HEK293 (cell line): ENCODE results near the gene ELOVL1.
"Not testable (repeated sequence)": the region's sequence is repeated elsewhere in the genome, so short reads cannot be mapped to it uniquely, and the experiment has no call there.

ENCODE experiments used
- CTCF ChIA-PET: fragments of 350-600 bp; formaldehyde crosslinking; extraction: SDS; loops from one replicate; lab custom pipeline; 2021; ENCODE audit warnings: antibody characterized with exemption; lab: Yijun Ruan, JAX
- POLR2A ChIA-PET: fragments of 300-600 bp; formaldehyde crosslinking; extraction: SDS; loops from one replicate; lab custom pipeline; 2020; ENCODE audit warnings: antibody characterized with exemption, inconsistent platforms; lab: Yijun Ruan, JAX
- H3K27ac ChIP-seq: fragments of 200-500 bp; sonication (Bioruptor generic); 2 replicates; pipeline ENCODE4 v1.5.1; 2014; ENCODE audit warnings: low read depth, low read length, control low read depth, inconsistent platforms; ENCODE audit errors: extremely low read depth
- H3K36me3 ChIP-seq, 2 experiments: fragments of 200-500 bp in 1 of 2; sonication (Bioruptor generic) in 1 of 2; 1 replicate in 1 of 2; 2 replicates in 1 of 2; pipeline ENCODE4 v1.5.1; 2014 to 2017; ENCODE audit warnings: inconsistent platforms in 2 of 2, low read length in 2 of 2; ENCODE audit not compliant: control insufficient read depth in 2 of 2, insufficient read depth in 1 of 2
- H3K4me1 ChIP-seq: fragments of 200-500 bp; sonication (Bioruptor generic); 2 replicates; pipeline ENCODE4 v1.5.1; 2014; ENCODE audit warnings: mild to moderate bottlenecking, low read length, inconsistent platforms; ENCODE audit not compliant: control insufficient read depth, insufficient read depth
- H3K4me3 ChIP-seq: 2 replicates; pipeline ENCODE4 v1.5.1; 2011; ENCODE audit warnings: low read depth, mild to moderate bottlenecking, control low read depth, low read length, moderate library complexity
- H3K9me3 ChIP-seq: fragments of 200-500 bp; sonication (Bioruptor generic); 2 replicates; pipeline ENCODE4 v1.5.1; 2014; ENCODE audit warnings: low read depth, low read length, inconsistent platforms; ENCODE audit not compliant: control insufficient read depth, insufficient read depth
- BCL6B ChIP-seq: fragments of 450-650 bp; formaldehyde crosslinking; IDR thresholded peaks from 2 replicates; pipeline ENCODE4 v1.5.1; 2017; ENCODE audit warnings: missing biosample characterization, missing genetic modification characterization
- EGR2 ChIP-seq: fragments of 450-650 bp; formaldehyde crosslinking; IDR thresholded peaks from 2 replicates; pipeline ENCODE4 v1.5.1; 2016; ENCODE audit warnings: low read depth, missing biosample characterization, missing genetic modification characterization
- REPIN1 ChIP-seq: fragments of 450-650 bp; formaldehyde crosslinking; IDR thresholded peaks from 2 replicates; pipeline ENCODE4 v1.5.1; 2017; ENCODE audit warnings: missing biosample characterization, missing genetic modification characterization, low read depth
- SP2 ChIP-seq: fragments of 450-650 bp; formaldehyde crosslinking; IDR thresholded peaks from 2 replicates; pipeline ENCODE4 v1.5.1; 2016; ENCODE audit warnings: missing biosample characterization, missing genetic modification characterization
- ZBTB11 ChIP-seq: fragments of 450-650 bp; formaldehyde crosslinking; conservative IDR thresholded peaks from 2 replicates; pipeline ENCODE4 v1.5.1; 2016; ENCODE audit warnings: low read depth, missing biosample characterization, missing genetic modification characterization
- ZBTB26 ChIP-seq: fragments of 450-650 bp; formaldehyde crosslinking; optimal IDR thresholded peaks from 2 replicates; pipeline ENCODE3; 2016; ENCODE audit warnings: missing biosample characterization, mild to moderate bottlenecking, missing genetic modification characterization
- ZFHX2 ChIP-seq: fragments of 450-650 bp; formaldehyde crosslinking; conservative IDR thresholded peaks from 2 replicates; pipeline ENCODE4 v1.5.1; 2016; ENCODE audit warnings: missing biosample characterization, missing genetic modification characterization
- ZNF121 ChIP-seq: fragments of 450-650 bp; formaldehyde crosslinking; IDR thresholded peaks from 2 replicates; pipeline ENCODE4 v1.5.1; 2016; ENCODE audit warnings: missing biosample characterization, missing genetic modification characterization
- ZNF366 ChIP-seq: fragments of 450-650 bp; formaldehyde crosslinking; conservative IDR thresholded peaks from 2 replicates; pipeline ENCODE4 v1.5.1; 2016; ENCODE audit warnings: missing biosample characterization, missing genetic modification characterization
- ZNF398 ChIP-seq: fragments of 450-650 bp; formaldehyde crosslinking; IDR thresholded peaks from 2 replicates; pipeline ENCODE4 v1.5.1; 2017; ENCODE audit warnings: missing biosample characterization, missing genetic modification characterization
- ZNF423 ChIP-seq: fragments of 450-650 bp; formaldehyde crosslinking; IDR thresholded peaks from 2 replicates; pipeline ENCODE4 v1.5.1; 2016; ENCODE audit warnings: missing biosample characterization, missing genetic modification characterization
- ZNF549 ChIP-seq: fragments of 450-650 bp; IDR thresholded peaks from 2 replicates; pipeline ENCODE4 v1.5.1; 2018; ENCODE audit warnings: missing biosample characterization, missing genetic modification characterization, mild to moderate bottlenecking, inconsistent platforms, moderate library complexity
- ZNF639 ChIP-seq: fragments of 450-650 bp; formaldehyde crosslinking; IDR thresholded peaks from 2 replicates; pipeline ENCODE4 v1.5.1; 2016; ENCODE audit warnings: missing biosample characterization, missing genetic modification characterization
- ZNF664 ChIP-seq: fragments of 450-650 bp; formaldehyde crosslinking; IDR thresholded peaks from 2 replicates; pipeline ENCODE4 v1.5.1; 2016; ENCODE audit warnings: missing biosample characterization, missing genetic modification characterization
- ZNF792 ChIP-seq: fragments of 450-650 bp; formaldehyde crosslinking; IDR thresholded peaks from 2 replicates; pipeline ENCODE4 v1.5.1; 2016; ENCODE audit warnings: missing biosample characterization, missing genetic modification characterization
- ZSCAN5A ChIP-seq: fragments of 450-650 bp; formaldehyde crosslinking; IDR thresholded peaks from 2 replicates; pipeline ENCODE4 v1.5.1; 2016; ENCODE audit warnings: missing biosample characterization, missing genetic modification characterization

The ELOVL1 gene

GRCh38 chr1:43369779-43370178, 2.0 kb upstream of the ELOVL1 start:
- CTCF ChIA-PET = interaction anchor here (1.4 kb wide), 1 partner anchor 45 kb away, joined by 3 read pairs; no protein-coding TSS in a partner anchor
- not testable (repeated sequence) for H3K4me1 ChIP-seq, H3K4me3 ChIP-seq
- H3K36me3 ChIP-seq = peaks cover 0 to 12% of the 10 kb centered on the region in 2 experiments; a peak in 1 of 3 replicates
- POLR2A ChIA-PET = interaction anchor here (0.7 to 1.8 kb wide), 3 partner anchors 12 to 72 kb away, joined by 3 to 4 read pairs (median 3); no protein-coding TSS in a partner anchor
- peak; percentile 93 for TF ChIP-seq ZNF121 (tag by site-specific recombination)
- TF ChIP-seq, all 188 proteins: peak for 1; not testable (repeated sequence) for 187
- not testable (repeated sequence) for H3K27ac ChIP-seq, H3K9me3 ChIP-seq

GRCh38 chr1:43368646-43369020, 822 bp upstream of the ELOVL1 start:
- peaks cover 0 to 23% of the 10 kb centered on the region in 2 experiments; a peak in 1 of 3 replicates for H3K36me3 ChIP-seq
- TF ChIP-seq ZBTB11 = no peak
- TF ChIP-seq ZNF366 (tag by site-specific recombination) = 0 out of 2 replicates have a peak, but pooled peaks have one; percentile 19
- no peak for TF ChIP-seq BCL6B (tag by site-specific recombination)
- TF ChIP-seq, all 188 proteins: peak for 1
- no peaks in the 10 kb centered on the region for H3K9me3 ChIP-seq
- H3K4me1 ChIP-seq = peaks cover 8% of the 10 kb centered on the region; the same call in 1 of the 2 replicates
- ChIA-PET POLR2A (interaction anchor here (1.0 to 2.7 kb wide), 9 partner anchors 9 to 78 kb away, joined by 3 to 34 read pairs (median 4); partner anchors contain the start of genes CDC20, MED8 and SZT2), CTCF (interaction anchor here (0.6 to 1.6 kb wide), 6 partner anchors 8 to 1510 kb away, joined by 3 to 8 read pairs (median 4); partner anchors contain the start of gene CDC20)
- peak overlapping the region; percentile 92 for H3K27ac ChIP-seq
- H3K4me3 ChIP-seq = peak overlapping the region; percentile 53

GRCh38 chr1:43367026-43367903, 546 bp downstream of the ELOVL1 start:
- no peaks in the 10 kb centered on the region for H3K9me3 ChIP-seq
- ChIA-PET POLR2A (interaction anchor here (0.5 to 2.7 kb wide), 11 partner anchors 9 to 357 kb away, joined by 3 to 34 read pairs (median 4); partner anchors contain the start of genes CDC20, MED8, ST3GAL3 and SZT2), CTCF (interaction anchor here (0.6 to 1.6 kb wide), 6 partner anchors 9 to 377 kb away, joined by 3 to 8 read pairs (median 3); partner anchors contain the start of gene CDC20)
- peaks cover 5 to 37% of the 10 kb centered on the region in 2 experiments; a peak in 2 of 3 replicates for H3K36me3 ChIP-seq
- peak overlapping the region; percentile 75 for H3K27ac ChIP-seq
- peaks cover 8% of the 10 kb centered on the region; the same call in 1 of the 2 replicates for H3K4me1 ChIP-seq
- H3K4me3 ChIP-seq = peak overlapping the region; percentile 51
- TF ChIP-seq ZNF398 (peak; percentile 93), ZNF792 (no peak), ZNF549 (no peak), REPIN1 (no peak), SP2 (tag by site-specific recombination) (peak; percentile 70), ZNF664 (tag by site-specific recombination) (no peak), ZNF423 (peak; percentile 62), ZSCAN5A (tag by site-specific recombination) (no peak), EGR2 (tag by site-specific recombination) (peak; percentile 88), ZBTB26 (peak; percentile 30), ZFHX2 (tag by site-specific recombination) (peak; percentile 90), ZNF639 (no peak)
